Neural progenitor cell (in vitro differentiated cells): ENCODE results near the gene SLC44A1. TPM values are rescaled to one million over a fixed set of nuclear protein-coding genes. Genes with fewer than 3 reads are reported as not detected.

Experiments used
- DNase-seq: peaks from one replicate; pipeline ENCODE4 v3.0.0-alpha.2; 2016; ENCODE audit warnings: low spot score
- H2AFZ ChIP-seq: fragments of 200-600 bp; sonication (generic); replicated peaks from 2 replicates; pipeline ENCODE4 v1.6.1; 2016; ENCODE audit warnings: antibody characterized with exemption
- H3F3A ChIP-seq: fragments of 200-600 bp; sonication (generic); 2 replicates; pipeline ENCODE4 v1.6.1; 2016; ENCODE audit warnings: antibody characterized with exemption, low read depth
- H3K27ac ChIP-seq: fragments of 200-600 bp; sonication (generic); 2 replicates; pipeline ENCODE4 v1.5.1; 2016; ENCODE audit warnings: mild to moderate bottlenecking
- H3K27me3 ChIP-seq: fragments of 200-600 bp; sonication (generic); 2 replicates; pipeline ENCODE4 v1.6.1; 2016; ENCODE audit warnings: mild to moderate bottlenecking, moderate library complexity
- H3K36me3 ChIP-seq: fragments of 200-600 bp; sonication (generic); 2 replicates; pipeline ENCODE4 v1.5.1; 2016
- H3K4me1 ChIP-seq: fragments of 200-600 bp; sonication (generic); 2 replicates; pipeline ENCODE4 v1.6.1; 2016; ENCODE audit warnings: mixed run types
- H3K4me2 ChIP-seq: fragments of 200-600 bp; sonication (generic); 2 replicates; pipeline ENCODE4 v1.6.1; 2016
- H3K4me3 ChIP-seq: fragments of 200-600 bp; sonication (generic); 2 replicates; pipeline ENCODE4 v1.5.1; 2016
- H3K79me2 ChIP-seq: fragments of 200-600 bp; sonication (generic); 2 replicates; pipeline ENCODE4 v1.6.1; 2016; ENCODE audit warnings: low read depth
- H3K9ac ChIP-seq: fragments of 200-600 bp; sonication (generic); 2 replicates; pipeline ENCODE4 v1.6.1; 2016
- H3K9me3 ChIP-seq: fragments of 200-600 bp; sonication (generic); 2 replicates; pipeline ENCODE4 v1.5.1; 2016; ENCODE audit warnings: low read depth
- H4K20me1 ChIP-seq: fragments of 200-600 bp; sonication (generic); 2 replicates; pipeline ENCODE4 v1.6.1; 2016; ENCODE audit warnings: low read depth
- H3K27ac Mint-ChIP-seq: 3 replicates; pipeline ENCODE4 v1.8.0; 2021; ENCODE audit warnings: mixed read lengths
- H3K27me3 Mint-ChIP-seq: 2 replicates; pipeline ENCODE4 v1.8.0; 2022; ENCODE audit warnings: low read depth, mild to moderate bottlenecking, inconsistent platforms, moderate library complexity, mixed read lengths; ENCODE audit not compliant: insufficient read depth
- H3K36me3 Mint-ChIP-seq: 3 replicates; pipeline ENCODE4 v1.8.0; 2021; ENCODE audit warnings: mixed read lengths
- H3K4me1 Mint-ChIP-seq: 3 replicates; pipeline ENCODE4 v1.8.0; 2021; ENCODE audit warnings: mixed read lengths
- H3K4me3 Mint-ChIP-seq: 3 replicates; pipeline ENCODE4 v1.8.0; 2021; ENCODE audit warnings: mild to moderate bottlenecking, moderate library complexity, mixed read lengths
- H3K9me3 Mint-ChIP-seq: 3 replicates; pipeline ENCODE4 v1.8.0; 2020; ENCODE audit warnings: mixed read lengths
- EZH2 ChIP-seq: fragments of 200-600 bp; sonication (generic); IDR thresholded peaks from 2 replicates; pipeline ENCODE4 v1.6.1; 2017; ENCODE audit warnings: antibody characterized with exemption, mild to moderate bottlenecking, moderate library complexity
- EZH2phosphoT487 ChIP-seq: fragments of 200-600 bp; sonication (generic); IDR thresholded peaks from 2 replicates; pipeline ENCODE4 v1.6.1; 2017; ENCODE audit warnings: antibody characterized with exemption
- total RNA-seq: library from RNA; depleted of rRNA; stranded (reverse); fragments of >200 nt; gene quantifications from 2 replicates; pipeline ENCODE4 v1.2.3, GENCODE V29; 2015; ENCODE audit warnings: low replicate concordance
- TF ChIP-seq, protein P1 (sequence below): fragments of 200-600 bp; sonication (generic); IDR thresholded peaks from 2 replicates; pipeline ENCODE4 v1.5.1; 2017; ENCODE audit warnings: antibody characterized with exemption, mild to moderate bottlenecking

Gene SLC44A1
- total RNA-seq, 1 donor from 2014 or later, result 41.4 TPM

GRCh38 chr9:105296877-105297287, 52.4 kb downstream of the SLC44A1 start:
- Histone ChIP-seq H3K9ac (no peak overlapping the region), H3K27ac (no peak overlapping the region), H4K20me1 (no peaks in the 10 kb centered on the region), H3F3A (peaks cover 8% of the 10 kb centered on the region), H3K4me3 (no peak overlapping the region), H3K4me1 (peaks cover 52% of the 10 kb centered on the region), H3K9me3 (no peaks in the 10 kb centered on the region), H3K4me2 (peak overlapping the region; percentile 58), H3K36me3 (no peaks in the 10 kb centered on the region), H3K79me2 (peaks cover 54% of the 10 kb centered on the region), H3K27me3 (no peaks in the 10 kb centered on the region), H2AFZ (no peak overlapping the region)
- H3K36me3 Mint-ChIP-seq, result no peaks in the 10 kb centered on the region
- no peaks in the 10 kb centered on the region for H3K9me3 Mint-ChIP-seq
- H3K27me3 Mint-ChIP-seq, result peaks cover 4% of the 10 kb centered on the region
- no peak overlapping the region for H3K27ac Mint-ChIP-seq
- H3K4me1 Mint-ChIP-seq, result peaks cover 11% of the 10 kb centered on the region
- peak; percentile 31 for DNase-seq
- TF ChIP-seq, protein P1, sequence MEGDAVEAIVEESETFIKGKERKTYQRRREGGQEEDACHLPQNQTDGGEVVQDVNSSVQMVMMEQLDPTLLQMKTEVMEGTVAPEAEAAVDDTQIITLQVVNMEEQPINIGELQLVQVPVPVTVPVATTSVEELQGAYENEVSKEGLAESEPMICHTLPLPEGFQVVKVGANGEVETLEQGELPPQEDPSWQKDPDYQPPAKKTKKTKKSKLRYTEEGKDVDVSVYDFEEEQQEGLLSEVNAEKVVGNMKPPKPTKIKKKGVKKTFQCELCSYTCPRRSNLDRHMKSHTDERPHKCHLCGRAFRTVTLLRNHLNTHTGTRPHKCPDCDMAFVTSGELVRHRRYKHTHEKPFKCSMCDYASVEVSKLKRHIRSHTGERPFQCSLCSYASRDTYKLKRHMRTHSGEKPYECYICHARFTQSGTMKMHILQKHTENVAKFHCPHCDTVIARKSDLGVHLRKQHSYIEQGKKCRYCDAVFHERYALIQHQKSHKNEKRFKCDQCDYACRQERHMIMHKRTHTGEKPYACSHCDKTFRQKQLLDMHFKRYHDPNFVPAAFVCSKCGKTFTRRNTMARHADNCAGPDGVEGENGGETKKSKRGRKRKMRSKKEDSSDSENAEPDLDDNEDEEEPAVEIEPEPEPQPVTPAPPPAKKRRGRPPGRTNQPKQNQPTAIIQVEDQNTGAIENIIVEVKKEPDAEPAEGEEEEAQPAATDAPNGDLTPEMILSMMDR, result no peak
- no peak for TF ChIP-seq EZH2
- no peak for TF ChIP-seq EZH2phosphoT487
- no peak overlapping the region for H3K4me3 Mint-ChIP-seq

GRCh38 chr9:105297442-105298075, 53.1 kb downstream of the SLC44A1 start:
- Histone ChIP-seq H3K79me2 (peaks cover 48% of the 10 kb centered on the region), H3K36me3 (no peaks in the 10 kb centered on the region), H3K4me1 (peaks cover 45% of the 10 kb centered on the region), H4K20me1 (no peaks in the 10 kb centered on the region), H3F3A (peaks cover 8% of the 10 kb centered on the region), H3K9me3 (no peaks in the 10 kb centered on the region), H3K27me3 (no peaks in the 10 kb centered on the region), H3K27ac (peak overlapping the region; percentile 10), H2AFZ (no peak overlapping the region), H3K4me3 (no peak overlapping the region), H3K9ac (no peak overlapping the region), H3K4me2 (peak overlapping the region; percentile 3)
- H3K27me3 Mint-ChIP-seq, result peaks cover 4% of the 10 kb centered on the region
- no peak overlapping the region for H3K27ac Mint-ChIP-seq
- H3K4me1 Mint-ChIP-seq, result peaks cover 11% of the 10 kb centered on the region
- TF ChIP-seq, protein P1, result no peak
- TF ChIP-seq EZH2, result no peak
- TF ChIP-seq EZH2phosphoT487, result no peak
- H3K9me3 Mint-ChIP-seq, result no peaks in the 10 kb centered on the region
- no peak for DNase-seq
- no peak overlapping the region for H3K4me3 Mint-ChIP-seq
- no peaks in the 10 kb centered on the region for H3K36me3 Mint-ChIP-seq

GRCh38 chr9:105299190-105299854, 54.9 kb downstream of the SLC44A1 start:
- Histone ChIP-seq H3K4me3 (no peak overlapping the region), H4K20me1 (no peaks in the 10 kb centered on the region), H3K36me3 (no peaks in the 10 kb centered on the region), H3K27ac (no peak overlapping the region), H3K27me3 (no peaks in the 10 kb centered on the region), H3K4me1 (peaks cover 37% of the 10 kb centered on the region), H3K9ac (no peak overlapping the region), H3K9me3 (no peaks in the 10 kb centered on the region), H3K4me2 (no peak overlapping the region), H3K79me2 (peaks cover 30% of the 10 kb centered on the region), H3F3A (peaks cover 8% of the 10 kb centered on the region), H2AFZ (no peak overlapping the region)
- Mint-ChIP-seq H3K27me3 (peaks cover under 1% of the 10 kb centered on the region), H3K4me3 (no peak overlapping the region), H3K9me3 (no peaks in the 10 kb centered on the region), H3K36me3 (peaks cover 5% of the 10 kb centered on the region), H3K4me1 (peaks cover 11% of the 10 kb centered on the region), H3K27ac (no peak overlapping the region)
- no peak for TF ChIP-seq EZH2phosphoT487
- TF ChIP-seq EZH2, result no peak
- TF ChIP-seq, protein P1, result no peak
- DNase-seq, result no peak
